Measurements from ENCODE around the gene ATG4D. TPM values are rescaled to one million over a fixed set of nuclear protein-coding genes. Genes with fewer than 3 reads are reported as not detected.

ATG4D gene
- total and polyA plus RNA-seq, 10 of the 15 experiments (the other 5 are each of a cell fraction or from before 2014, with no cell fraction given): 0.39 to 28.7 (median 13.4) TPM

- TF ChIP-seq CUX1 (IDR thresholded peaks at IDR 0.05; ENCODE audit: insufficient replicate concordance, low read depth, low read length): no peak
- TF ChIP-seq BCL3 (IDR thresholded peaks at IDR 0.05; ENCODE audit: borderline replicate concordance, insufficient read depth, low read depth, low read length, poor library complexity, severe bottlenecking): no peak
- no peak for TF ChIP-seq HSF1 (IDR thresholded peaks at IDR 0.05; ENCODE audit: low read depth, low read length)
- no peak for TF ChIP-seq BRCA1 (IDR thresholded peaks at IDR 0.05; ENCODE audit: low read depth, low read length)
- TF ChIP-seq FOXM1 (IDR thresholded peaks at IDR 0.05; ENCODE audit: low read depth, low read length): no peak
- TF ChIP-seq ZNF207 (IDR thresholded peaks at IDR 0.05; ENCODE audit: borderline replicate concordance): 0 out of 2 replicates have a peak, but pooled peaks have one; percentile 62
- no peak for TF ChIP-seq EZH2 (IDR thresholded peaks at IDR 0.05; ENCODE audit: borderline replicate concordance, control insufficient read depth, low read depth, low read length)
- TF ChIP-seq LARP7 (IDR thresholded peaks at IDR 0.05): peak; percentile 96
- TF ChIP-seq SREBF2 (IDR thresholded peaks at IDR 0.05; ENCODE audit: low read length): no peak
- no peak for TF ChIP-seq IKZF2 (IDR thresholded peaks at IDR 0.05)
- peak; percentile 29 for TF ChIP-seq KLF5 (IDR thresholded peaks at IDR 0.05; ENCODE audit: partially characterized antibody)
- 0 out of 2 replicates have a peak, but pooled peaks have one; percentile 28 for TF ChIP-seq CREB1 (IDR thresholded peaks at IDR 0.05; ENCODE audit: low read depth)
- TF ChIP-seq NR2C2 (IDR thresholded peaks at IDR 0.05; ENCODE audit: borderline replicate concordance, control insufficient read depth, insufficient read length, low read depth): no peak
- no peak for TF ChIP-seq HDAC2 (IDR thresholded peaks at IDR 0.05)
- TF ChIP-seq HDGF (IDR thresholded peaks at IDR 0.05): no peak
- TF ChIP-seq RAD21 (IDR thresholded peaks at IDR 0.05; ENCODE audit: insufficient read depth, low read depth, low read length): no peak
- TF ChIP-seq SMARCA5 (IDR thresholded peaks at IDR 0.05): peak; percentile 67; the same call in 1 of the 2 replicates
- no peak for TF ChIP-seq RFX5 (IDR thresholded peaks at IDR 0.05; ENCODE audit: low read depth, low read length)
- no peak for TF ChIP-seq ZNF274 (IDR thresholded peaks at IDR 0.05; ENCODE audit: insufficient read depth, insufficient read length)
- no peak for TF ChIP-seq MYB (IDR thresholded peaks at IDR 0.05; ENCODE audit: borderline replicate concordance, low read depth, low read length)
- no peak for TF ChIP-seq MYC (IDR thresholded peaks at IDR 0.05; ENCODE audit: insufficient read depth, insufficient read length, insufficient replicate concordance, low read length, severe bottlenecking)
Observed at GRCh38 chr19:10543420-10544241, at the start of gene ATG4D (continued).

All from GM12878 (cell line).